HG02885 (cell line): Measurements from ENCODE around the gene ACSL4.

ENCODE experiments used
- ATAC-seq: cut with Tn5 transposase; IDR thresholded peaks from one replicate; pipeline ENCODE4 v1.9.1; 2021; ENCODE audit warnings: mild to moderate bottlenecking; ENCODE audit not compliant: unreplicated experiment, poor library complexity

The ACSL4 gene

DNA sequence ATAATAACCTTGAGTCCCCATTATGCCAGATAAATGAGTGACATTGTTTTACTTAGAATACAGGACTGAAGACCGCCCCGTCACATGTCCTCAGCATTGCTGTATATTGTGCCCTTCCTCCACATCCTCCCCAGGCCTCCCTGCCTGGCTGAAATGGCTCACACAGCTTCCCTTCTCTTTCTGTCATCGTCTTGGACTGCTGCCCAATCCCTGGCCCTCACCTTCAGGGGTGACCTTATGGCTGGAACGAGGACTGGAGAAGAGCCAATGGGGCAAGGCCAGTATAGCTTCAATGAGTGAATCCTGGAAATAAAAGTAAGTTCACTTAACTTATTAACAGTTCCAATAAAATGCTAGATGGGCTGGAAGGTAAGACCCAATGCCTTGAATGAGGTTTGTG, 110.8 kb downstream of the ACSL4 start:
- no peak for ATAC-seq

DNA sequence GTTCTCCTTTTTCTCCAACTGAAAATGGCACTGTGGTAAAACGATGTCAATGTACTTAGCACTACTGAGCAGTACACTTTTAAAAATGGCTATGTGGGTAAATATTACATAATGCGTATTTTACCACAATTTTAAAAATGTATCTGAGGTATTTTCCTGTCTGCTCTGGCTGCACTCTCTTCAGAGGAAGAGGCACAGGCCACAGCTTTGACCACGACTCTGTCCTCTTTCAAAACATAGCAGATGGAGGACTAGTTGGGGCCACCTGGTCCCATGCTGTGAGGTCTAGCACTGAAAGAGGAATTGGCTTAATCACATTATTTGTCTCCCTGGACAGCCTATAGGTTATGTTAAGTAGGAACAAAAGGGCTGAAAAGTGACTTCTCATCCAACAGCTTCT, 113.3 kb downstream of the ACSL4 start:
- peak; percentile 47 for ATAC-seq

DNA sequence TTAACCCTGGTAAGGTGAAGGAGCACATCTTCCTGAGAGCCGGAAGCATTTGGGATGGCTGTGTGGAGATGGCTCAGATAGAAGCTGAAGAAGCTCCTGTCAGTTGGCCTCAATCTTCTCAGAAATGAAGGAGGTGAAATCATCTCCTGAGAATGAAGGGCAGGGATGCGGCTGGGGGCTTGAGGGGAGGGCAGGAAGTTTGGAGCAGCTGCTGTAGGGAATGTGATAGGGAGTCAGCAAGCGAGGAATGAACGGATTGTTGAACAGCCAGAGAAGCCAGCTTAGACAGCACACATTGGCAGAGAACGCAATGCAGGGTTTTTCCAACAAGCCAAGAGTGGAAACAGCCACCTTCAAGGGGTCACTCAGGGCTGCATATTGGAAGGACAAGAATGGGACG, 118.1 kb downstream of the ACSL4 start:
- no peak for ATAC-seq

DNA sequence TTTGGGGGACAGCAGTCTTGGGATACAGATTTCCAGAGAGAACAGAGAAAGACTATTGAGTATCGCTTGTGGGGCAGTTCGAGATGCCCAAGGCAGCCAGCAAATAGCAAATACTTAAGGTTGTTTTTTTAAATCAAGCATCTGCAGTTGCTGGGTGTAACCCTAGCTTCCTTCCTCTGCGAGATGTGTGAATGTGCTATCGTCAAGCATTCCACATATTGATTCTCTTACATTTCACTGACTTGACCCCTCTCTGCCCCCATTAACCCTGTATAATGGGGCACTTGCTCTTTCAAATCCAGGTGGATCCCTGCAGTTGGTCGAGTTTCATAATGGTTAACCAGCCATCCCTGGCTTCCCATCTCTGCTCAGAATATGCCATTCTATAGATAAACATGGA, 131.6 kb downstream of the ACSL4 start:
- ATAC-seq: no peak

DNA sequence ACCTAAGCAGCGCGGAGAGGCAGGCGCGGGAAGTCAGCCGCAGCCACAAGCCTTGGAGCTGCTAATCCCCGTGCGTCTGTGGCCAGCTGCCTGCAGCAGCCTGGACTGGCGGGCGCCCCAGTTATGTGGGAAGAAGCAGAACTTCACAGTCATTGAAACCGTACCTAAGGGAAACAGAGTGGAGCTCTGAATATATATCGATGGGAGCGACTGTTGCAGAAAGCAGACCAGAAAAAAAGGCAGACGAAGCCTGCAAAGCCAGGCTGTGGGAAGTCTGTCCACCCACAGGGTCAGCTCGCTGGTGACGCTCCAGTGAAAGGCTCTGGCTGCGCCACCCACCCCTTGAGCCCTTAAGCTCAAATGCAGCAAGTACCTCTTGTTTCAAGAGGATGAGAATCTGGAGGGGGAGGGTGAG, 132.8 kb downstream of the ACSL4 start:
- ATAC-seq: no peak

DNA sequence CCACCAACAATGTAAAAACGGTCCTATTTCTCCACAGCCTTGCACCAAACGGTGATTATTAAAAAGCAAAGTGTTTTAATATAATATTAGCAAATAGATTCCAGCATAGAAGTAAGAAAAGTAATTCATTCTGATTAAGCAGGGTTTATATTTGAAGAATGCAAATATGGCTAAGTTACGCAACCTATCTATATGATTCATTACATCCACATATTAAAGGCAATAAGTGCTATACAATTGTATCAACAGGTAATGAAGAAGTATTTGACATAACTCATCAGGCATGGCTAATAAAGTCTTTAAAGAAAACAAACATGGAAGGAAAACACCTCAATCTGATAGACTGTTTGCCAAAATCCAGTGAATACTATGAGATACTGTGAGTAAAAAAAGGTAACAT, 137.0 kb downstream of the ACSL4 start:
- ATAC-seq: no peak
